Right lobe of liver (tissue), 6 donors: Measurements from ENCODE around the gene WDR82. TPM values are rescaled to one million over a fixed set of nuclear protein-coding genes. Genes with fewer than 3 reads are reported as not detected.

Experiments
- ATAC-seq, 4 donors: fragments of 200-7000 bp; cut with Tn5 transposase; one replicate each; pipeline ENCODE4 v1.9.1; 2020; ENCODE audit warnings: mild to moderate bottlenecking in 4 of 4, moderate library complexity in 4 of 4
- DNase-seq, 3 donors: peaks; one replicate each; pipeline ENCODE4 v3.0.0-alpha.2; 2020
- H3K27ac ChIP-seq, 3 donors: fragments of 200-600 bp; one replicate each; pipeline ENCODE4 v1.8.0; 2022
- H3K27me3 ChIP-seq, 2 donors: fragments of 200-600 bp; one replicate each; pipeline ENCODE4 v1.8.0; 2022
- H3K36me3 ChIP-seq, 4 donors: fragments of 200-600 bp; sonication (generic) in 1 of 4; one replicate each; pipeline versions ENCODE4 v1.5.1 to v1.8.0; 2017 to 2022; ENCODE audit warnings: control low read depth in 1 of 4
- H3K4me1 ChIP-seq, 4 donors: fragments of 200-600 bp; sonication (generic) in 1 of 4; one replicate each; pipeline versions ENCODE4 v1.5.1 to v1.8.0; 2017 to 2022; ENCODE audit warnings: control low read depth in 1 of 4
- H3K4me3 ChIP-seq, 3 donors: fragments of 200-600 bp; one replicate each; pipeline ENCODE4 v1.8.0; 2022
- H3K9me3 ChIP-seq, 4 donors: fragments of 200-600 bp; sonication (generic) in 1 of 4; one replicate each; pipeline versions ENCODE4 v1.5.1 to v1.8.0; 2017 to 2022; ENCODE audit warnings: control low read depth in 1 of 4
- POLR2A ChIP-seq: fragments of 450-650 bp; IDR thresholded peaks from one replicate; pipeline ENCODE4 v1.6.1; 2017; ENCODE audit warnings: antibody characterized with exemption, mild to moderate bottlenecking
- WGBS: methylation state at CpG from one replicate; pipeline ENCODE4 v1.1.6; 2018; ENCODE audit warnings: low coverage, low lambda C conversion rate; ENCODE audit not compliant: insufficient coverage; ENCODE audit errors: missing lambda C conversion rate; 5-methylcytosine and 5-hydroxymethylcytosine counted together
- intact Hi-C, 2 donors: fragments of 100-400 bp; cut with DNase I; formaldehyde crosslinking; loops; one replicate each; pipeline versions ENCODE4 v1.11.2 to v1.14.1; 2022
- total RNA-seq, 6 experiments: library from RNA; depleted of rRNA in 2 of 6; stranded (reverse); fragments of >200 nt in 2 of 6; fragmentation: NEBNext Ultra II Directional in 3 of 6; extraction: Animal tissue kit (Norgen Biotek cat#: 25700) in 3 of 6; gene quantifications; one replicate each; pipeline versions ENCODE4 v1.1.0 to v1.2.4, GENCODE V29; 2016 to 2023
- TF ChIP-seq, protein P1 (sequence below), 4 donors: fragments of 200-600 bp in 3 of 4; fragments of 450-650 bp in 1 of 4; IDR thresholded peaks; one replicate each; pipeline versions ENCODE4 v1.5.1 to v1.8.0; 2016 to 2022; ENCODE audit warnings: antibody characterized with exemption in 4 of 4, mild to moderate bottlenecking in 2 of 4
- donor health status: DM: no; HTN: yes; CAD: no.
- donor health status: DM: no; HTN: no; CAD: no.
- donor health status: DM: no; HTN: no; CAD: no.
- donor health status: DM: no; HTN: yes; CAD: no.
- donor health status: DM: no; HTN: yes; CAD: no.

The WDR82 gene
- total RNA-seq, 6 experiments from 2014 or later, result 14.1 to 25.2 (median 20.7) TPM

DNA sequence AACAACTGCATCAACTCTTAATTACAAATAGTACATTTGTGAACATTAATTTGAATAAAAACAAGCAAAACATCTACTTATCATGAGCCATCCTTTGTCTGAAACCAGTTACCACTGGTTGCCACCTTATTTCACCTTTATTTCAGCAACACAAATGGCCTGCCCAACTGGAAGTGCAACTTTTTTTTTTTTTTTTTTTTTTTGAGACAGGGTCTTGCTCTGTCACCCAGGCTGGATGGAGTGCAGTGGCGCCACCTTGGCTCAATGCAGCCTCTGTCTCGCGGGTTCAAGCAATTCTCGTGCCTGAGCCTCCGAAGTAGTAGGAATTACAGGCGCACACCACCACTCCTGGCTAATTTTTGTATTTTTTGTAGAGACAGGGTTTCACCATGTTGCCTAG is 13.1 kb downstream of the WDR82 start:
- Histone ChIP-seq H3K4me1 (peaks cover 0 to 17% (median 0%) of the 10 kb centered on the region in 4 donors), H3K27ac (no peak overlapping the region), H3K4me3 (no peak overlapping the region), H3K36me3 (peaks cover 0 to 93% (median 37%) of the 10 kb centered on the region in 4 donors), H3K27me3 (no peaks in the 10 kb centered on the region), H3K9me3 (no peaks in the 10 kb centered on the region)
- intact Hi-C loops, result no loop called here
- ATAC-seq (peak in 2 of 4 donors; percentile 14 to 20), DNase-seq (no peak)
- TF ChIP-seq, protein P1, sequence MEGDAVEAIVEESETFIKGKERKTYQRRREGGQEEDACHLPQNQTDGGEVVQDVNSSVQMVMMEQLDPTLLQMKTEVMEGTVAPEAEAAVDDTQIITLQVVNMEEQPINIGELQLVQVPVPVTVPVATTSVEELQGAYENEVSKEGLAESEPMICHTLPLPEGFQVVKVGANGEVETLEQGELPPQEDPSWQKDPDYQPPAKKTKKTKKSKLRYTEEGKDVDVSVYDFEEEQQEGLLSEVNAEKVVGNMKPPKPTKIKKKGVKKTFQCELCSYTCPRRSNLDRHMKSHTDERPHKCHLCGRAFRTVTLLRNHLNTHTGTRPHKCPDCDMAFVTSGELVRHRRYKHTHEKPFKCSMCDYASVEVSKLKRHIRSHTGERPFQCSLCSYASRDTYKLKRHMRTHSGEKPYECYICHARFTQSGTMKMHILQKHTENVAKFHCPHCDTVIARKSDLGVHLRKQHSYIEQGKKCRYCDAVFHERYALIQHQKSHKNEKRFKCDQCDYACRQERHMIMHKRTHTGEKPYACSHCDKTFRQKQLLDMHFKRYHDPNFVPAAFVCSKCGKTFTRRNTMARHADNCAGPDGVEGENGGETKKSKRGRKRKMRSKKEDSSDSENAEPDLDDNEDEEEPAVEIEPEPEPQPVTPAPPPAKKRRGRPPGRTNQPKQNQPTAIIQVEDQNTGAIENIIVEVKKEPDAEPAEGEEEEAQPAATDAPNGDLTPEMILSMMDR (IDR thresholded peaks at IDR 0.05), result no peak
- TF ChIP-seq POLR2A, result no peak
- 100% methylated on average over 6 of the region's 6 CpGs for WGBS

GRCh38 chr3:52262447-52262846 is 16.0 kb downstream of the WDR82 start:
- H3K36me3 ChIP-seq, result peaks cover 14 to 96% (median 60%) of the 10 kb centered on the region in 4 donors
- intact Hi-C loops, result no loop called here
- H3K4me3 ChIP-seq, result no peak overlapping the region
- no peak for ATAC-seq
- no peak for DNase-seq
- H3K4me1 ChIP-seq, result peaks cover 0 to 4% (median 0%) of the 10 kb centered on the region in 4 donors
- no peak overlapping the region for H3K27ac ChIP-seq
- no peaks in the 10 kb centered on the region for H3K9me3 ChIP-seq
- H3K27me3 ChIP-seq, result no peaks in the 10 kb centered on the region
- TF ChIP-seq, protein P1 (IDR thresholded peaks at IDR 0.05), result no peak
- TF ChIP-seq POLR2A, result no peak

DNA sequence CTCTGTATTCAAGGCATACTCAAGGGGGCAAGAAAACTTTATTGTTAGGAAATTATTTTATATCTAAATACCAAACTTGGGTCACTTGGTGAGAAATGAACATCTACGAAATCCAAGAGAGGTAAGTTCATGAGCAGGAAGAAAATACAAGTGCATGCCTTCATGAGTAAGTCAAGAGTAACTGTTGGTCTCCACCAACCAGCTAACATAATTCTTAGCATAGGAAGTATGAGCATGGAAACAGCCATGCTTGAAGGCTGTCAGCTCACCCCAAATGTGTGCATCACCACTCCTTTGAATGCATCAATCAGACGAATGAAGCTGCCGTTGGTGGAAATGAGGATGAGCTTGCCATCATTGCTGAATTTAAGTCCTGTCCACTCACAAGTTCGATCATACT is 19.0 kb downstream of the WDR82 start:
- WGBS, result 85% methylated on average over 4 of the region's 4 CpGs
- H3K36me3 ChIP-seq, result peaks cover 14 to 96% (median 65%) of the 10 kb centered on the region in 4 donors
- H3K27me3 ChIP-seq, result no peaks in the 10 kb centered on the region

DNA sequence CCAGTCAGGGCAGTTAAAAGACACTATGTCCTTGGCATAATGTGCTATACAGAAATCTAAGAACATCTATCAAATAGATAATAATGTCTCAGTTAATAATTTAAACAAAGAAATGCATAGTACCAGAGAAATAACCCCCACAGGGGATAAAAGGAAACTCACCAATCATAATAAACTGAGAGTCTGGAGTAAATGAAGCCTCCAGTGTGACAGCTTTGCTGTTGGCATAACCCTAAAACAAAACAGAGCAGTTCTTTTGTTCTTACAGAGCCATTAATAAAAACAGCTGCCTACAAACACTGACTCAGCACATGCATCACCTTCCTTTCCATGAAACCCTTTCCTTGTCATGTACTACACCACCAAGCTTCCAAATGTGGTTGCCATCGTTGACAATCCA is 19.4 kb downstream of the WDR82 start:
- no peak for DNase-seq
- Histone ChIP-seq H3K36me3 (peaks cover 14 to 96% (median 63%) of the 10 kb centered on the region in 4 donors), H3K27me3 (no peaks in the 10 kb centered on the region), H3K4me1 (peaks cover 0 to under 1% (median 0%) of the 10 kb centered on the region in 4 donors), H3K27ac (no peak overlapping the region), H3K4me3 (no peak overlapping the region), H3K9me3 (no peaks in the 10 kb centered on the region)
- TF ChIP-seq, protein P1 (IDR thresholded peaks at IDR 0.05), result no peak
- no peak for TF ChIP-seq POLR2A
- WGBS, result 57% methylated on average over 1 of the region's 1 CpG
- intact Hi-C loops, result no loop called here
- ATAC-seq, result no peak

More for the DNA sequence above, 19.0 kb downstream of the WDR82 start:
- no peak for TF ChIP-seq POLR2A
- TF ChIP-seq, protein P1 (IDR thresholded peaks at IDR 0.05), result no peak
- ATAC-seq (no peak), DNase-seq (no peak)
- Histone ChIP-seq H3K27ac (no peak overlapping the region), H3K9me3 (no peaks in the 10 kb centered on the region), H3K4me3 (no peak overlapping the region), H3K4me1 (peaks cover 0 to 4% (median 0%) of the 10 kb centered on the region in 4 donors)
- intact Hi-C loops, result no loop called here

DNA sequence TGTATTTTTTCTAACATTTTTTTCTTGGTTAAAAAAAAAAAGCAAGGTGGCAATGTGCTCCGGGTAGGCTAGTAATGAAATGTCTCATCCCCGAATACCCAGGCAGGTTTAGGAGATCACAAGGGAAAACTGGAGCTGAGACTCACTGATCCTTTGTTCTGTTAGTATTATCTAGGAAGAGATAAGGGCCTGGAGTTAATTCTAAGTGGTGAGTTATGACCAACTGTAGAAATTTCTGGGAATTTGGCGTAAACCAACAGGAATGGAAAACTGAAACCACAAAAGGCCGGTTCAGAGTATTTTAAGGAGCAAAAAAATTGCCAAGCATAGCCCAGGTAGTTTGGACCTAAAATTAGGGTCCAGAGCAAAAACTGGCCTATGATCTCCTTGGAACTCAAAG is 20.5 kb downstream of the WDR82 start:
- no peak for TF ChIP-seq POLR2A
- TF ChIP-seq, protein P1 (IDR thresholded peaks at IDR 0.05), result no peak
- no peaks in the 10 kb centered on the region for H3K27me3 ChIP-seq
- H3K4me3 ChIP-seq, result no peak overlapping the region
- ATAC-seq (no peak), DNase-seq (no peak)
- H3K36me3 ChIP-seq, result peaks cover 14 to 93% (median 63%) of the 10 kb centered on the region in 4 donors
- H3K27ac ChIP-seq, result no peak overlapping the region
- H3K9me3 ChIP-seq, result no peaks in the 10 kb centered on the region
- intact Hi-C loops, result no loop called here
- H3K4me1 ChIP-seq, result no peaks in the 10 kb centered on the region
- WGBS, result 75% methylated on average over 4 of the region's 4 CpGs
